Smooth muscle cell (in vitro differentiated cells): Measurements from ENCODE around the gene TYROBP. TPM values are rescaled to one million over a fixed set of nuclear protein-coding genes. Genes with fewer than 3 reads are reported as not detected.

Experiments
- DNase-seq: peaks from one replicate; lab custom pipeline; 2025; ENCODE audit not compliant: unreplicated experiment; lab: John Stamatoyannopoulos, UW
- H2AFZ ChIP-seq: fragments of 200-600 bp; sonication (generic); 2 replicates; pipeline ENCODE4 v1.6.0; 2016; ENCODE audit warnings: antibody characterized with exemption, low read depth, mild to moderate bottlenecking
- H3F3A ChIP-seq: fragments of 200-600 bp; sonication (generic); 2 replicates; pipeline ENCODE4 v1.6.0; 2017; ENCODE audit warnings: antibody characterized with exemption, low read depth
- H3K27ac ChIP-seq: fragments of 200-600 bp; sonication (generic); 2 replicates; pipeline ENCODE4 v1.5.1; 2016; ENCODE audit warnings: low read depth, mild to moderate bottlenecking
- H3K27me3 ChIP-seq: fragments of 200-600 bp; sonication (generic); 2 replicates; pipeline ENCODE4 v1.6.1; 2016; ENCODE audit warnings: low read depth, mild to moderate bottlenecking
- H3K36me3 ChIP-seq: fragments of 200-600 bp; sonication (generic); 2 replicates; pipeline ENCODE4 v1.5.1; 2016; ENCODE audit warnings: low read depth
- H3K4me1 ChIP-seq: fragments of 200-600 bp; sonication (generic); 2 replicates; pipeline ENCODE4 v1.5.1; 2016; ENCODE audit warnings: low read depth
- H3K4me2 ChIP-seq: fragments of 200-600 bp; sonication (generic); 2 replicates; pipeline ENCODE4 v1.6.0; 2016; ENCODE audit warnings: mild to moderate bottlenecking
- H3K4me3 ChIP-seq: fragments of 200-600 bp; sonication (generic); 2 replicates; pipeline ENCODE4 v1.5.1; 2016; ENCODE audit warnings: mild to moderate bottlenecking
- H3K79me2 ChIP-seq: fragments of 200-600 bp; sonication (generic); 2 replicates; pipeline ENCODE4 v1.6.0; 2016; ENCODE audit warnings: low read depth, mild to moderate bottlenecking
- H3K9ac ChIP-seq: fragments of 200-600 bp; sonication (generic); 2 replicates; pipeline ENCODE4 v1.6.0; 2016; ENCODE audit warnings: low read depth
- H3K9me3 ChIP-seq: fragments of 200-600 bp; sonication (generic); replicated peaks from 2 replicates; pipeline ENCODE4 v1.5.1; 2016; ENCODE audit warnings: low read depth
- H4K20me1 ChIP-seq: fragments of 200-600 bp; sonication (generic); 2 replicates; pipeline ENCODE4 v1.6.0; 2016; ENCODE audit warnings: low read depth
- WGBS: methylation state at CpG from one replicate; pipeline ENCODE4 v1.1.7; 2016; ENCODE audit warnings: low lambda C conversion rate; 5-methylcytosine and 5-hydroxymethylcytosine counted together
- polyA plus RNA-seq: library from polyadenylated mRNA; unstranded; fragments of >200 nt; fragmentation: Nextera tagmentation; extraction: Ambion mirVana; gene quantifications from 2 replicates; pipeline ENCODE4 v1.2.1, GENCODE V29; 2016
- total RNA-seq: library from RNA; depleted of rRNA; stranded (reverse); fragments of >200 nt; gene quantifications from 2 replicates; pipeline ENCODE4 v1.2.3, GENCODE V29; 2014
- TF ChIP-seq, protein P1 (sequence below): fragments of 200-600 bp; sonication (generic); IDR thresholded peaks from 2 replicates; pipeline ENCODE4 v1.5.1; 2017; ENCODE audit warnings: borderline replicate concordance, mild to moderate bottlenecking, antibody characterized with exemption; ENCODE audit not compliant: insufficient read depth, poor library complexity, severe bottlenecking

The TYROBP gene
- total and polyA plus RNA-seq, 2 experiments from 2014 or later, result not detected

DNA sequence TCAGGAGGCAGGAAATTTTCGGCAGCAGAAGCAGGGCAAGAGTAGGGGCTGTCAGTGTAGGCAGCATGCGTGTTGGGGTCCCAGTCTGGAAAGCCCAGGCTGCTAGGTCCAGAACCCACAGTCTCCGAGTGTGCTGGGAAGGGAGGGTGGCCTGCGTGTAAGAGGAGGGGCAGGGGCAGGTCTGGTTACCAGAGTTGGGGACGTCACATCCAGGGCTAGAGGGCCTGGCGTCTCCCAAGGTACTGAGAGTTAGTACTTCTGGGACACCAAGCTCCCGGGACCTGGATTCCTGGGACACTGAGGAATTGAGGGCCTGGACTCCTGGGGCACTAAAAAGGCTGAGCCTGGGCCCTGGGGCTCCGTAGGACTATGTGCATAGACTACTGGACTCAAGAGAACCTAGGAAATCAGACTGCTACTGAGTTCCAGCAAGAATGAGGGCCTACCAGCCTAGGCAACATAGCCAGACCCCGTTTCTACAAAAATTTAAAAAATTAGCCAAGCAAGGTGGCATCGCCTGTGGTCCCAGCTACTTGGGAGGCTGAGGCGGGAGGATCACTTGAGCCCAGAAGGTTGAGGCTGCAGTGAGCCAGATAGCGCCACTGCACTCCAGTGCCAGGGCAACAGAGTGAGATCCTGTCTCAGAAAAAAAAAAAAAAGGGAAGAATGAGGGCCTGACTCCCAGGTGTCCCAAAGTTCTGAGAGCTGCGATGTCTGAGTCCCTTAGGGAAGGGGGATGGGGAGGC, 10.2 kb downstream of the TYROBP start:
- Histone ChIP-seq H3K27me3 (no peaks in the 10 kb centered on the region), H3K4me2 (peak overlapping the region; percentile 99), H3K4me1 (peaks cover 15% of the 10 kb centered on the region), H2AFZ (no peak overlapping the region), H3K36me3 (no peaks in the 10 kb centered on the region), H3K27ac (no peak overlapping the region), H3F3A (peaks cover 5% of the 10 kb centered on the region), H3K4me3 (peak overlapping the region; percentile 78), H4K20me1 (no peaks in the 10 kb centered on the region), H3K9me3 (no peaks in the 10 kb centered on the region), H3K9ac (no peak overlapping the region), H3K79me2 (peaks cover 13% of the 10 kb centered on the region)
- no peak for DNase-seq
- TF ChIP-seq, protein P1, sequence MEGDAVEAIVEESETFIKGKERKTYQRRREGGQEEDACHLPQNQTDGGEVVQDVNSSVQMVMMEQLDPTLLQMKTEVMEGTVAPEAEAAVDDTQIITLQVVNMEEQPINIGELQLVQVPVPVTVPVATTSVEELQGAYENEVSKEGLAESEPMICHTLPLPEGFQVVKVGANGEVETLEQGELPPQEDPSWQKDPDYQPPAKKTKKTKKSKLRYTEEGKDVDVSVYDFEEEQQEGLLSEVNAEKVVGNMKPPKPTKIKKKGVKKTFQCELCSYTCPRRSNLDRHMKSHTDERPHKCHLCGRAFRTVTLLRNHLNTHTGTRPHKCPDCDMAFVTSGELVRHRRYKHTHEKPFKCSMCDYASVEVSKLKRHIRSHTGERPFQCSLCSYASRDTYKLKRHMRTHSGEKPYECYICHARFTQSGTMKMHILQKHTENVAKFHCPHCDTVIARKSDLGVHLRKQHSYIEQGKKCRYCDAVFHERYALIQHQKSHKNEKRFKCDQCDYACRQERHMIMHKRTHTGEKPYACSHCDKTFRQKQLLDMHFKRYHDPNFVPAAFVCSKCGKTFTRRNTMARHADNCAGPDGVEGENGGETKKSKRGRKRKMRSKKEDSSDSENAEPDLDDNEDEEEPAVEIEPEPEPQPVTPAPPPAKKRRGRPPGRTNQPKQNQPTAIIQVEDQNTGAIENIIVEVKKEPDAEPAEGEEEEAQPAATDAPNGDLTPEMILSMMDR, result no peak
- 97% methylated on average over 13 of the region's 13 CpGs for WGBS

DNA sequence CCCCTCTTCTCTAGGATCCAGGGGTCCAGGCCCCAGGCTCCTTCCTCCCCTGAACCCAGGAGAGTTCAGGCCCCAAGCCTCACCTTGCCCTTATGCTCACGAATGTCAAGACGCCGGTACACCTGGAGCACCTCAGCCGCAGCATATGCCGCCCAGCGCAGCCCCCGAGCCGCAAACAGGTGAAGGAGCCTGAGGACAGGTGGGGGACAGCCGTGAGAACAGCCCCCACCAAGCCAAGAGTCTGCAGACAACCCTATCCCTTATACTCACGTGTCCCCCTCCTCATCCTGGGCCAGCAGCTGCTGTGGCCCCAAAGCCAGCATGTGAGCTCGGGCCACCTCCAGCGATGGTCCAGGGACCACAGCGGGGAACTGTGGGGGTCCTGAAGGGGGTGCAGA, 11.5 kb downstream of the TYROBP start:
- H2AFZ ChIP-seq, result no peak overlapping the region
- no peak overlapping the region for H3K27ac ChIP-seq
- TF ChIP-seq, protein P1, result no peak
- no peaks in the 10 kb centered on the region for H4K20me1 ChIP-seq
- no peak overlapping the region for H3K4me2 ChIP-seq
- H3K4me1 ChIP-seq, result peaks cover 15% of the 10 kb centered on the region
- H3K9ac ChIP-seq, result no peak overlapping the region
- no peaks in the 10 kb centered on the region for H3F3A ChIP-seq
- DNase-seq, result no peak
- WGBS, result 98% methylated on average over 13 of the region's 13 CpGs
- H3K36me3 ChIP-seq, result no peaks in the 10 kb centered on the region
- no peak overlapping the region for H3K4me3 ChIP-seq
- H3K79me2 ChIP-seq, result peaks cover 13% of the 10 kb centered on the region
- H3K27me3 ChIP-seq, result no peaks in the 10 kb centered on the region
- H3K9me3 ChIP-seq, result no peaks in the 10 kb centered on the region

DNA sequence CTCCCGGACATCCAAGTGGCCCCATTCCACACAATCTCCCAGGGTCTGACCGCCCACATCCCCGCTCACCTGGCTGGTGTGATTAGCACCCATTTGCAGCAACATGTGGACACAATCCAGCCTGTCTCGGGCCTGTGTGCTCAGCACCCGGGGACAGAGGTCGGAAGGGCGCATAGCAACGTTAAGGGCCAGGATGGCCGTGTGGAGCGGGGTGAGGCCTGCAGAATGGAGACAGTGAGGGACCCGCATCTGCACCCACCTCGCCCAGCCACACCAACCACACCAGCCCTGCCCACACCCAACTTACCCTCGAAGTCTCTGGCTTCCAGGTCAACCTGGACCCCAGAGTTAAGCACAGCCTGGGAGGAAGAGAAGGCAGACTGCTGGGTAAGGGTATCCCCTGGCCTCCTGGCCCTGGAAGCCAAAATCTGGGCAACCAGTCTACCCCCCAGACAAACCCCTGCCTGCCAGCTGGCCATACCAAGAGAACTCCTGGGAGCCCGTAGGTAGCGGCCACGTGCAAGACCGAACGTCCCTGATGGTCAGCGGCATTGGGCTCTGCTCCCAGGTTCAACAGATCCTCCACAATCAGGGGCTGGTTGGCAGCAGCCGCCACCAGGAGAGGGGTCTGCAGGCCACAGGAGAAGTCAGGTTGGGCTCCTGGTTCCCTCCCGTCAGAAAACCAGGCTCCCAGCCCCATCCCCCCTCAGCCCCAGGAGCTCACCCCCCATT, 12.0 kb downstream of the TYROBP start:
- Histone ChIP-seq H3K36me3 (no peaks in the 10 kb centered on the region), H3F3A (no peaks in the 10 kb centered on the region), H3K4me1 (peaks cover 9% of the 10 kb centered on the region), H3K4me3 (no peak overlapping the region), H3K27ac (no peak overlapping the region), H3K27me3 (no peaks in the 10 kb centered on the region), H3K4me2 (no peak overlapping the region), H4K20me1 (no peaks in the 10 kb centered on the region), H3K9me3 (no peaks in the 10 kb centered on the region), H2AFZ (no peak overlapping the region), H3K79me2 (peaks cover 13% of the 10 kb centered on the region), H3K9ac (no peak overlapping the region)
- 98% methylated on average over 21 of the region's 21 CpGs for WGBS
- DNase-seq, result no peak
- TF ChIP-seq, protein P1, result no peak
